Right atrium auricular region (tissue), 2 donors: ENCODE results near the gene DOCK3. TPM values are rescaled to one million over a fixed set of nuclear protein-coding genes. Genes with fewer than 3 reads are reported as not detected.
"Not testable (repeated sequence)": the region's sequence is repeated elsewhere in the genome, so short reads cannot be mapped to it uniquely, and the experiment has no call there.

ENCODE experiments used
- DNase-seq: peaks from one replicate; pipeline ENCODE4 v3.0.0-alpha.2; 2019; ENCODE audit warnings: low spot score
- H3K27ac ChIP-seq, 2 donors: fragments of 200-600 bp; sonication (generic); 1 replicate in 1 of 2; 2 replicates in 1 of 2; pipeline ENCODE4 v1.5.1; 2016 to 2019
- H3K27me3 ChIP-seq, 2 donors: fragments of 200-600 bp; sonication (generic); one replicate each; pipeline versions ENCODE4 v1.5.1 to v1.6.0; 2017 to 2019
- H3K36me3 ChIP-seq: fragments of 200-600 bp; sonication (generic); one replicate; pipeline ENCODE4 v1.5.1; 2016
- H3K4me1 ChIP-seq, 2 donors: fragments of 200-600 bp; sonication (generic); one replicate each; pipeline versions ENCODE4 v1.5.1 to v1.6.0; 2017 to 2019
- H3K4me3 ChIP-seq, 2 donors: fragments of 200-600 bp; sonication (generic); 1 replicate in 1 of 2; 2 replicates in 1 of 2; pipeline ENCODE4 v1.5.1; 2017 to 2019; ENCODE audit warnings: mild to moderate bottlenecking in 1 of 2, moderate library complexity in 1 of 2
- H3K9me3 ChIP-seq, 2 donors: fragments of 200-600 bp; sonication (generic); one replicate each; pipeline ENCODE4 v1.5.1; 2019
- total RNA-seq, 2 donors: library from RNA; depleted of rRNA; stranded (reverse); fragments of >200 nt; gene quantifications; one replicate each; pipeline ENCODE4 v1.1.0, GENCODE V29; 2016
- TF ChIP-seq, protein P1 (sequence below), 2 donors: fragments of 200-600 bp; sonication (generic); IDR thresholded peaks; one replicate each; pipeline ENCODE4 v1.5.1; 2019; ENCODE audit warnings: antibody characterized with exemption in 2 of 2

Gene DOCK3
- total RNA-seq, 2 donors from 2014 or later: 2.7 to 4.6 TPM

- H3K4me1 ChIP-seq: peaks cover 0 to 7% of the 10 kb centered on the region in 2 donors
- DNase-seq: no peak
- no peaks in the 10 kb centered on the region for H3K9me3 ChIP-seq
- no peaks in the 10 kb centered on the region for H3K27me3 ChIP-seq
- no peaks in the 10 kb centered on the region for H3K36me3 ChIP-seq
- TF ChIP-seq, protein P1, sequence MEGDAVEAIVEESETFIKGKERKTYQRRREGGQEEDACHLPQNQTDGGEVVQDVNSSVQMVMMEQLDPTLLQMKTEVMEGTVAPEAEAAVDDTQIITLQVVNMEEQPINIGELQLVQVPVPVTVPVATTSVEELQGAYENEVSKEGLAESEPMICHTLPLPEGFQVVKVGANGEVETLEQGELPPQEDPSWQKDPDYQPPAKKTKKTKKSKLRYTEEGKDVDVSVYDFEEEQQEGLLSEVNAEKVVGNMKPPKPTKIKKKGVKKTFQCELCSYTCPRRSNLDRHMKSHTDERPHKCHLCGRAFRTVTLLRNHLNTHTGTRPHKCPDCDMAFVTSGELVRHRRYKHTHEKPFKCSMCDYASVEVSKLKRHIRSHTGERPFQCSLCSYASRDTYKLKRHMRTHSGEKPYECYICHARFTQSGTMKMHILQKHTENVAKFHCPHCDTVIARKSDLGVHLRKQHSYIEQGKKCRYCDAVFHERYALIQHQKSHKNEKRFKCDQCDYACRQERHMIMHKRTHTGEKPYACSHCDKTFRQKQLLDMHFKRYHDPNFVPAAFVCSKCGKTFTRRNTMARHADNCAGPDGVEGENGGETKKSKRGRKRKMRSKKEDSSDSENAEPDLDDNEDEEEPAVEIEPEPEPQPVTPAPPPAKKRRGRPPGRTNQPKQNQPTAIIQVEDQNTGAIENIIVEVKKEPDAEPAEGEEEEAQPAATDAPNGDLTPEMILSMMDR (IDR thresholded peaks at IDR 0.05): no peak
- H3K4me3 ChIP-seq: no peak overlapping the region
- no peak overlapping the region for H3K27ac ChIP-seq
Observed at GRCh38 chr3:50665081-50665840, 9.5 kb upstream of the DOCK3 start.

DNA sequence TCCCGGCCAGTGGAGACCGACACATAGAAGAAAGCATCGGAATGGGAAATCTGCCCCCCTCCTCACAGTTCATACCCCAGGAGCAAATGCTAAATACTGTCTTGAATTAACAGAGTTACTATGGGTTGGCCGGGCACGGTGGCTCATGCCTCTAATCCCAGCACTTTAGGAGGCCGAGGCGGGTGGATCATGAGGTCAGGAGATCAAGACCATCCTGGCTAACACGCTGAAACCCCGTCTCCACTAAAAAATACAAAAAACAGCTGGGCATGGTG, 8.9 kb upstream of the DOCK3 start:
- H3K36me3 ChIP-seq, H3K27me3 ChIP-seq, H3K27ac ChIP-seq, H3K4me3 ChIP-seq, DNase-seq, H3K9me3 ChIP-seq, H3K4me1 ChIP-seq: not testable (repeated sequence)

DNA sequence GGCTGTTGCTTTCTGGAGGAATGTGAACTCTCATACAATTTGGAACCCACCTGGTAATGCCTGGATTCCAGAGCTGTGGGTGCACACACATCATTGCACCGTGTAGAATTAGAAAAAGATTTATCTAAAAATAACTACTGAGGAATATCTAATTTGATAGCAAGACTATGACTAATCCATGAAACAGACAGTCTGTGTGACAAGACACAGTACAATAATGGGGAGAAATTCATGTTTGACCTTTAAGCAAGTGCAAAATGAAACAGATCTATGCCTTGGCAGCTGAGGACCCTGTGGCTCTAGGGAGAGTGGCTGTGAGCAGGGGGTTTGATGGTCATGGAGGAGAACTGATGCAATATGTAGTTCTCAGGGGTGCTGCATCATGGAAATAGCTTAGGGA, 7.9 kb upstream of the DOCK3 start:
- DNase-seq: no peak
- Histone ChIP-seq H3K36me3 (no peaks in the 10 kb centered on the region), H3K9me3 (no peaks in the 10 kb centered on the region), H3K4me3 (no peak overlapping the region), H3K27me3 (no peaks in the 10 kb centered on the region), H3K4me1 (peaks cover 0 to 7% of the 10 kb centered on the region in 2 donors), H3K27ac (no peak overlapping the region)
- TF ChIP-seq, protein P1 (IDR thresholded peaks at IDR 0.05): no peak

GRCh38 chr3:50671331-50671730, 3.4 kb upstream of the DOCK3 start:
- DNase-seq: peak; percentile 52
- Histone ChIP-seq H3K27me3 (peaks cover 0 to 3% of the 10 kb centered on the region in 2 donors), H3K27ac (no peak overlapping the region), H3K4me3 (no peak overlapping the region), H3K4me1 (peaks cover 0 to 10% of the 10 kb centered on the region in 2 donors), H3K36me3 (no peaks in the 10 kb centered on the region), H3K9me3 (no peaks in the 10 kb centered on the region)
- TF ChIP-seq, protein P1 (IDR thresholded peaks at IDR 0.05): no peak

DNA sequence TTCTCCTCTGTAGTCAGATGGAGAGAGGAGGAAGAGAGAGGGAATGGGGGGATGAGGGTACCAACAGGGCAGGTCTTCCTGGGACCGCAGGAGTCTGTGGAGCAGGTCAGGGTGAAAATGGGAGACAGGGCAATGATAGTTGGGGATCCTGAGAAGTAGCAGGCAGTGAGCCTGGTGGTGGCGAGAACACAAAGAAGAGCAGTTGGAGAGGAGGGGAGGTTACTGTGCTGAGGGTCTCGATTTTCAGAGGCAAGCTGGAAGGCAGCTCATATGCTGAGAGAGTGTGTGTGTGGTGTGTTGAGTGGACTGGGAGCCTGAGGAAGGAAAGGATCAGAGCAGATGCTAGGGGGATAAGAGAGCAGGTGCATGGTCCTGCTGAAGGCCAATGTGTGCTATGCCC, 2.1 kb upstream of the DOCK3 start:
- Histone ChIP-seq H3K4me3 (no peak overlapping the region), H3K4me1 (peaks cover 0 to 10% of the 10 kb centered on the region in 2 donors), H3K9me3 (no peaks in the 10 kb centered on the region), H3K27me3 (peaks cover 0 to 7% of the 10 kb centered on the region in 2 donors), H3K36me3 (no peaks in the 10 kb centered on the region), H3K27ac (no peak overlapping the region)
- DNase-seq: peak; percentile 21
- TF ChIP-seq, protein P1 (IDR thresholded peaks at IDR 0.05): no peak

- Histone ChIP-seq H3K27me3 (peaks cover 0 to 7% of the 10 kb centered on the region in 2 donors), H3K36me3 (no peaks in the 10 kb centered on the region), H3K27ac (no peak overlapping the region), H3K4me1 (peaks cover 0 to 10% of the 10 kb centered on the region in 2 donors), H3K9me3 (no peaks in the 10 kb centered on the region), H3K4me3 (no peak overlapping the region)
- DNase-seq: peak; percentile 13
- TF ChIP-seq, protein P1 (IDR thresholded peaks at IDR 0.05): no peak
Observed at GRCh38 chr3:50673931-50674330, 796 bp upstream of the DOCK3 start.
